GM18520 (cell line): ENCODE measurements around the gene G6PD.

Experiments
- ATAC-seq: cut with Tn5 transposase; IDR thresholded peaks from one replicate; pipeline ENCODE4 v1.9.1; 2021; ENCODE audit not compliant: unreplicated experiment

G6PD gene

GRCh38 chrX:154488336-154489075 lies 58.1 kb downstream of the G6PD start:
- no peak for ATAC-seq

GRCh38 chrX:154487518-154488290 lies 58.9 kb downstream of the G6PD start:
- ATAC-seq: no peak

- ATAC-seq: peak; percentile 26
These were observed 60.0 kb downstream of the G6PD start, which contains the start of gene UBL4A for GRCh38 chrX:154486396-154487207. Gene UBL4A (minus strand): TSS chrX:154486615. CDS start chrX:154486584, 31 bp downstream.

GRCh38 chrX:154486052-154486395 lies 60.6 kb downstream of the G6PD start:
- no peak for ATAC-seq

GRCh38 chrX:154485150-154486051 lies 61.2 kb downstream of the G6PD start:
- ATAC-seq: no peak

- no peak for ATAC-seq
These were observed 62.1 kb downstream of the G6PD start for GRCh38 chrX:154484255-154485149.

- ATAC-seq: no peak
These were observed 63.3 kb downstream of the G6PD start for GRCh38 chrX:154483325-154483724.

- no peak for ATAC-seq
These were observed 63.9 kb downstream of the G6PD start for GRCh38 chrX:154482786-154483185.

- no peak for ATAC-seq
These were observed 64.6 kb downstream of the G6PD start for GRCh38 chrX:154481911-154482601.
